NCI-H2171 (cell line): ENCODE measurements around the gene INPP5E.

Experiments used
- DNase-seq: peaks from one replicate; lab custom pipeline; 2025; lab: John Stamatoyannopoulos, UW

Gene INPP5E

GRCh38 chr9:136403915-136404800, 35.5 kb downstream of the INPP5E start:
- DNase-seq: no peak

DNA sequence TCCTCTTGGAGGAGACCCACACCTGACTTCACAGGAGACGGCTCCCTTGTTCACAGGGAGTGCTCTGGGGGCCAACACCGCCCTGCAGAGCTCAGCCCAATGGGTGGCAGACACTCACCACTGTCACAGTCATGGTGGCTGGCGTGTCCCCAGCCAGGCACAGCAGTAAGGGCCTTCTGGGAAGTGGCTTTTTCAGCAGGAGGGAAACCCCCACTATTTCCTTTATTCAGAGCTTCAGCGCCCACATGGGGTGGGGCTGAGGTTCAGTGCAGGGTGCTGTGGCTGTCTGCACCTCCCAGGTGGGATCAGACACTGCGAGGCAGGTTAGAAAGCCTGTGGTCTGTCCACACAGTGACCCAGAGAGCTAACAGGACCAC, 36.1 kb downstream of the INPP5E start:
- no peak for DNase-seq

- no peak for DNase-seq
Observed at GRCh38 chr9:136402067-136402466, 37.6 kb downstream of the INPP5E start.

DNA sequence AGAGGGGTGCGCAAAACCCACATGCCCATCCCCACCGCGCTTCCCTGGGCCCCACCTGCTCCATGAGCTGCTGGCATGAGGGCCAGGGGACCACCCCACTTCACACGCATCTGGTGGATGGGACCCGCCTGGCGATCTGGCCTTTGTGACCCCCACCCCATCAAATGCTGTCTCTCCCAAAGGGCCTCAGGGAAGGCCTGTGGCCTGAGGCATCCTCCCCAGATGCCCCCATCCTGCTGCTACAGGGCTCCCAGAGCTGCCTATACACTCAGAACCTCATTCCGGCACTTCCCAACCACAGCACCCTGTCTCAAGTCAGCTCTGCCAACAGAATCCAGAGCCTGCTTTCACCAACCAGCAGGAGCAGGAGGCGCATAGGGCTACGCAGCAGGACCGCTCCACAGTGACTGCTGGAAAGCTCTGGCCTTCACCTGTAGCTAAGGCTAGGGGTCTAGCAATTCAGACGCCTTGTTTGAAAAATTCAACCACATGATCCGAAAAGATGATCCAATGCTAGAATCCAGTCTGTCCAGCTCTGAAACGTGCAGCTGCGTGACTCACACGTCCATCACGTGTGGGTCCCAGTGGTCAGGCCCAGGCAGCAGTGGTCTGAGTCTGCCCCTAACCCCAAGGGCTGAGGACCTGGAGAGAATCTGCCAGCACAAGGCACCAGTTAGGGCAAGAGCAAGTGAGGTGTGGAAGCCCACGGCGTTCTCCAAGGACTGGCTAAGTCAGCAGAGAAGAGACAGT, 38.3 kb downstream of the INPP5E start:
- no peak for DNase-seq

DNA sequence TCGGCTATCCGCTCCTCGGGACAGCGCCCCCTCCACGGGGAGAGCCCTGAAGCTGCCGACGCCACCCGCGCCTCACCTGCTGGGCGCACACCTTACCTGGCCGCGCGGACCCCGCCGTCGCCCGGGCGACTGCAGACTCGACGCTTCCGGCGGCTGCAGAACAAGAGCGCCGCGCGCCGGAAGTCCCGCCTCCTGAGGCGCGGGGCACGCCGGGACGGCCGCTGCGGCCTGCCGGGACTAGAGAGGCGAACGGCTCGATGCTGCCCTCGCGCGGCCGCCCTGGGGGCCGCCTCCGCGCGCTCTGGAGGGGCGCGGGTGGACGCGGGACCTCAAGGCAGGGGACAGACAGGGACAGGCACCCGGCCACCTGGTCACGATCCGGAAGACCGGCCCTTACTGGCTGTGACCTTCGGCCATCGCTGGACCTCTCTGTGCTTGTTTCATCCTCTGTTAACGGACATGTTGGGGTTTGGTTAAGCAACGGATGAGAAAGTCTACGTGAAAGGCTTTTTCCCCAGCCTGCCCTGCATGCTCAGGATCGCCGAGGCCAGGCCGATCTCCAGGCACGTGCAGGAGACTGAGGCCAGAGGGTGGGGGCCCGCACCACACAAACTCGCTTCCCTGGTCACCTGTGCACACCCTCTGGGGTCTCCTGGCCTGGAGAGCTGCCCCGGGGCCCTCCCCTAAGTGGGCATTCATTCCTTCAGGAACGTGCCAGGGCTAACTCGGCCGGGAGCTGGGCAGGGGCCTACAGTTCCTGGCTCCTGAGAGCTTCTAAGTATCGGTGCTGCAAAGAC, 39.4 kb downstream of the INPP5E start, which contains the start of gene SNAPC4:
Gene SNAPC4, minus strand, starts transcription at position 133 of the 797 bp plus-strand sequence. CDS start 1,742 bp downstream, outside the sequence.
- peak; percentile 92 for DNase-seq

GRCh38 chr9:136399176-136400037, 40.2 kb downstream of the INPP5E start:
- DNase-seq: no peak

DNA sequence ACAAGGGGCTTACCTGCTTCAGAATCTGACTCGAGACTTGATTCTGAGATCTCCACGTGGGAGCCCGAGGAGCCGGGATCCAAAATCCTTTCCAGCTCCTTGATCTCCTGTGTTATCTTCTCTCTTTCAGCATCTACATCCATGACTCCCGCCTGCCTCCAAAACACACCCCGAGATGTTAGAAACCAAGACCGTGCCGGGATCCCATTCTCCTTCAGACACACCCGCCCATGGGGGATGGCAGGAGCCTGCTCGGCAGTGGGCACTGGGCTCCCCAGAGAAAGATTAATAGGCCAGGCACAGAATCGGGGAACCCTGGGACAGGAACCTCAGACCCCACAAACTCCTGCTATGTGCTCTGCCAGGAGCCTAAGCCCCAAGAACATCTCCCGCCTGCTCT, 41.4 kb downstream of the INPP5E start:
- DNase-seq: no peak

DNA sequence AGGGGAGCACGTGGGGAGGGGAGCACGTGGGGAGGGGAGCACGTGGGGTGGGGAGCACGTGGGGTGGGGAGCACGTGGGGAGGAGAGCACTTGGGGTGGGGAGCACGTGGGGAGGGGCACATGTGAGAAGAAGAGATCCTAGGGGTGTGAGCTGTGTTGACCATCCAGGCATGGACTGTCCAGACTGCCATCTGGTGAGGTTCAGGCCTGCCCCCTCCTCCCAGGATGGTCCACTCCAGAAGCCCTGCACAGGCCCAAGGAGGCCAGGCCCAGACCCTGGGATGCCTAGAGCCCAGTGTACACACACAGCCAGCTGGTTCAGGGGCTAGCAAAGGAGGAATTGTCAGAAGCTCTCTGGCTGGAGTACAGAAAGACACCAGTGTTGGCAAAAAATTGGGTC, 42.0 kb downstream of the INPP5E start:
- no peak for DNase-seq

DNA sequence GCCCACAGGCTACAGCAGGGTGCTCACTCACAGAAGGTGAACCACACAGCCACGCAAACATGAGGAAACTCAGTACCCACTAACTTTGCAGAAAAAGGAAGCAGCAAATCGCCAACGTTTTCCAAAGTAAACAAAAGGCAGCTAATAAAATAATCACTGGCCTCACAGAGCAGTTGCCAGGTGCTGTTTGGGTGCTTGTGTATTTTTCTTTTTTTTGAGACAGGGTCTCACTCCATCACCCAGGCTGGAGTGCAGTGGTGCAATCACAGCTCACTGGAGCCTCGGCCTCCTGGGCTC, 43.5 kb downstream of the INPP5E start:
- DNase-seq: no peak

- DNase-seq: no peak
Observed at GRCh38 chr9:136395345-136396218, 44.1 kb downstream of the INPP5E start.

DNA sequence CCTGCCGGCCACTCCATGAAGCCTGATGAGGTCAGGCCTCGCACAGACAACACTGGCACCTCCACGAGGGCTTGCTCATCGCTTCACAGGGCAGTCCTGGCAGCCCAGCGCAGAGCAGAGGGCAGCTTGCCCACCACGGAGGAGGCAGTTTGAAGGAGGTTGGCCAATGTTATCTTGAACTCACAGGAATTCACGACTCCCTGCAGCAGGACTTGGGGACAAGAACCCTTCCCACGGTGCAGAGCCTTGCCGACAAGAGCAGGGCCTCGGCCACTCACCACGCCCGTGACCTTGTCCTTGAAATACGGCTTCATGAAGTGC, 44.7 kb downstream of the INPP5E start:
- no peak for DNase-seq

GRCh38 chr9:136394312-136395019, 45.2 kb downstream of the INPP5E start:
- DNase-seq: no peak

- DNase-seq: no peak
Observed at GRCh38 chr9:136393531-136393930, 46.1 kb downstream of the INPP5E start.

DNA sequence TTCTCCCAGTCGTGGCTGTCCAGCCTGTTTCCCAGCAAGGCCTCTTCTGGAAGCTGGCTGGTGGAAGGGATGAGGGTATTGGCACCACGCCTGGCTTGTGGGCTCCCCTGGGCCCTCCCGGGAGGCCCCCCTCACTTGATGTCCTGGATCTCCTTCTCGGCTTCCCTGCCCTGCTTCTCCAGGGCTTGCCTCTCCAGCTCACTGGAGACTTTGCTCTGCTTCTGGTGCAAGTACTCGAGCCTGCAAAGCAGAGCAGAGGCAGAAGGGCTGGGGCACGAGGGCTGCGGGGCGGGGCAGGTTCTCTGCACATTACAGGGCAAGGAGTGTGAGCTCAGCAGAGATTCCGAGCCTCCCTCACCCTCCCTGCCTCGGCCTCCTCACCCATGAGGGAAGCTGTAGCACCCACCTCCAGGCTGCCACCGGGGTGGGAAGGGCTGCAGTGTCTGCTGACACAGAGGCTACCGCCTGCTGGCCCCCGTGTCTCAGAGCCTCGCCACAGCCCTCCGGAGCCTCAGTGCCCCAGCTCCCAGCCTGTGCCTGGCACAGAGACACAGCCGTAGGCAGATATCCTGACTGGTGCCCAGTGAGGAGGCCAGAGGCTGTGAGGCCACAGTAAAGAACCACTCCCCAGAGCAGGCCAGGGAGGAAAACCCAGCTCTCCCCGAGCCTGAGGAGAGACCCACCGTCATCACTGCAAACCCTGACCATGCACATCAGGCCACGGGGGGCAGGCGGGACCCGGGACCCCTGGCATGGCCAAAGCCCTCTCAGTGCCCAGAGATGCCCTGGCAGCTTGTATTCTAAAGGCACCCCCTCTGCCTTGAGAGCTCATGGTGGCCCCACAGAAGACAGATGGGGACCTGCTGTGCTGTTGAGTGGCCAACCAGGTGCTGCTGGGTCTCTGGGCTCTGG, 46.9 kb downstream of the INPP5E start:
- no peak for DNase-seq

DNA sequence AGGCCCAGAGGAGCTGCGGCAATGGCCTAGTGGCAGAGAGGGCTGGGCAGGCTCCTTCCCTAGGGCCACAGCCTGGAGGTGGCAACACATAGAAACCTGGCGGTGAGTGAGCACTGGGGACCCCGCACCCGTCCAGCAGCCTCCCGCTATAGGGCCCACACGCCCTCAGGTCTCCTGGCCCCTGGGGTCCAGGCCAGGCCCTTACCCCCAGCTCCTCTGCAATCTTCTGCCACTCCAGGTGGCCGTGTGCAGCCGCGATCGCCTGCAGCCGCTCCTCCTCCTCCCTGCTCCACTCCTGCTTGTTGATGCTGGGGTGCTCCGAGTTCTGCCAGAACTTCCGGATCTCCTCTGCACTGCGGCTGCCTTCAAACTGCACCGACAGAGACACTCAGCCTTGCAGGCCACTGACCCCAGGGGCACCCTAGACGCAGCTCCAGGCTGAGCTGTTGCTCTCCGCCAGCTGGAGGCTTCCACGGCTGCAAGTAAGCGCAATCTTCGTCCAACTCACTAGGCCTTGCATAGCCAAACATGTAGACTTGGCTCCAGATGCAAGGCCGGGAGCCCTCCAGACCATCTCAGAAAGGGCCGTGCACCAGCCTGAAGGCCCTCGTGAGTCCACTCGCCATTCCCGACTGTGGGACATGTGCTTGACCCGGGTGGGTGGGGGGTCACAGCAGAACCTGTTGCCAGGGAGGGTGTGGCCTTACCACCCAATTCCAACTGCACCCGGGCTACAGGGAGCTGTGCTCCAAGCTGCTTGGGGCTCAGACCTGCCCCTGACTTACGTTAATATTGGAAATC, 47.7 kb downstream of the INPP5E start:
- no peak for DNase-seq

- no peak for DNase-seq
Observed at GRCh38 chr9:136389396-136389795, 50.2 kb downstream of the INPP5E start.

DNA sequence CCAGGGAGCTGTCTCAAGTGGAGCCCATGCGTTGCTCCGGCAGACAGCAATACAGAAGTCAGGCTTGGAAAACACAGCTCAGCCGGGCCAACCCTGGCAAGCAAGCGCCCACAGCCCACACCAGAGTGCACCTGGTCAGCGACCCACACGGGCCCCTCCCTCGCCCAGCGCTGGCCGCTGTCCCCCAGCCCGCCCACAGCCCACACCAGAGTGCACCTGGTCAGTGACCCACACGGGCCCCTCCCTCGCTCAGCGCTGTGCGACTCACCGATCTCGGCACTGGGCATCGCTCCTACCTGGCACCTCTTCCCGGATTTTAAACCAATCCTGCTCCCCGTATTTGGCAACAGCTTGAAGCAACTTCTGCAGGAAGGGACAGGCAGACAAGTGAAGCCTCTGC, 52.4 kb downstream of the INPP5E start:
- no peak for DNase-seq

DNA sequence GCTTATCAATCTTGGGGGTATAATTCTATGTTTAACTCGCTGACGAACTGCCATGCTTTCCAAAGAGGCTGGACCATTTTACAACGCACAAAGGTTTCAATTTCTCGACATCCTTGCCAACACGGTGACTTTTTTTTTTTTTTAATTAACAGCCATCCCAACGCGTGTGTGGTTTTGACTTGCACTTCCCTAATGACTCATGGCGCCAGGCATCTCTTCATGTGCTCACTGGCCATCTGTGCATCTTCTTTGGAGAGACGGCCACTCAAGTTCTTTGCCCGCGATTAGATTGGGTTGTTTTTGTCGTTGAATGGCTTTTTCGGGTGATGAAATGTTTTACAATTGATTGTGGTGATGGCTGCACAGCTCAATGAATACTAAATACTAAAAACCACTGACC, 53.6 kb downstream of the INPP5E start:
- DNase-seq: peak; percentile 93
